NCI-H526 (cell line): ENCODE results near the gene C1QTNF6.

Experiments
- DNase-seq, 2 experiments: peaks; one replicate each; lab custom pipeline; 2025; lab: John Stamatoyannopoulos, UW

C1QTNF6 gene

GRCh38 chr22:37141971-37142370 lies 46.1 kb downstream of the C1QTNF6 start:
- no peak for DNase-seq

- DNase-seq, result no peak
Observed at GRCh38 chr22:37141476-37141875, 46.6 kb downstream of the C1QTNF6 start.

- DNase-seq, result no peak
Observed at GRCh38 chr22:37140686-37141323, 47.2 kb downstream of the C1QTNF6 start.

GRCh38 chr22:37139762-37140161 lies 48.3 kb downstream of the C1QTNF6 start:
- DNase-seq, result no peak

GRCh38 chr22:37138849-37139561 lies 49.0 kb downstream of the C1QTNF6 start:
- DNase-seq, result no peak

GRCh38 chr22:37137903-37138665 lies 50.0 kb downstream of the C1QTNF6 start:
- DNase-seq, result no peak

GRCh38 chr22:37137131-37137530 lies 50.9 kb downstream of the C1QTNF6 start:
- no peak for DNase-seq

GRCh38 chr22:37135023-37135422 lies 53.0 kb downstream of the C1QTNF6 start:
- no peak for DNase-seq

- no peak for DNase-seq
Observed at GRCh38 chr22:37133304-37134018, 54.6 kb downstream of the C1QTNF6 start.

- DNase-seq, result no peak
Observed at GRCh38 chr22:37132773-37133172, 55.3 kb downstream of the C1QTNF6 start.
